Activated CD4-positive, alpha-beta T cell treated with anti-CD3 and anti-CD28 coated beads, Interleukin-2, amount 10 ng/mL, durations not matched to agents 24 days and 14 days (primary cell): ENCODE data around the gene SIM1. TPM values are rescaled to one million over a fixed set of nuclear protein-coding genes. Genes with fewer than 3 reads are reported as not detected.
"Not testable (repeated sequence)": the region's sequence is repeated elsewhere in the genome, so short reads cannot be mapped to it uniquely, and the experiment has no call there.

ENCODE experiments used
- DNase-seq: peaks from one replicate; pipeline ENCODE4 v3.0.0; 2022
- H3K27ac Mint-ChIP-seq: one replicate; pipeline ENCODE4 v1.8.0; 2022; ENCODE audit warnings: mild to moderate bottlenecking, mixed read lengths
- H3K27me3 Mint-ChIP-seq: one replicate; pipeline ENCODE4 v1.8.0; 2022; ENCODE audit warnings: mixed read lengths
- H3K36me3 Mint-ChIP-seq: one replicate; pipeline ENCODE4 v1.8.0; 2022; ENCODE audit warnings: low read depth, mild to moderate bottlenecking, mixed read lengths
- H3K4me1 Mint-ChIP-seq: one replicate; pipeline ENCODE4 v1.8.0; 2021; ENCODE audit warnings: mixed read lengths
- H3K4me3 Mint-ChIP-seq: one replicate; pipeline ENCODE4 v1.8.0; 2022; ENCODE audit warnings: mild to moderate bottlenecking, moderate library complexity, mixed read lengths
- H3K9me3 Mint-ChIP-seq: one replicate; pipeline ENCODE4 v1.8.0; 2021; ENCODE audit warnings: mixed read lengths
- intact Hi-C: fragments of 100-400 bp; cut with micrococcal nuclease; formaldehyde crosslinking; loops from one replicate; pipeline ENCODE4 v1.15.1; 2023
- total RNA-seq: library from RNA; stranded (reverse); gene quantifications from 2 replicates; pipeline ENCODE4 v1.2.3, GENCODE V29; 2022

Gene SIM1
- total RNA-seq, 1 donor from 2014 or later: not detected

DNA sequence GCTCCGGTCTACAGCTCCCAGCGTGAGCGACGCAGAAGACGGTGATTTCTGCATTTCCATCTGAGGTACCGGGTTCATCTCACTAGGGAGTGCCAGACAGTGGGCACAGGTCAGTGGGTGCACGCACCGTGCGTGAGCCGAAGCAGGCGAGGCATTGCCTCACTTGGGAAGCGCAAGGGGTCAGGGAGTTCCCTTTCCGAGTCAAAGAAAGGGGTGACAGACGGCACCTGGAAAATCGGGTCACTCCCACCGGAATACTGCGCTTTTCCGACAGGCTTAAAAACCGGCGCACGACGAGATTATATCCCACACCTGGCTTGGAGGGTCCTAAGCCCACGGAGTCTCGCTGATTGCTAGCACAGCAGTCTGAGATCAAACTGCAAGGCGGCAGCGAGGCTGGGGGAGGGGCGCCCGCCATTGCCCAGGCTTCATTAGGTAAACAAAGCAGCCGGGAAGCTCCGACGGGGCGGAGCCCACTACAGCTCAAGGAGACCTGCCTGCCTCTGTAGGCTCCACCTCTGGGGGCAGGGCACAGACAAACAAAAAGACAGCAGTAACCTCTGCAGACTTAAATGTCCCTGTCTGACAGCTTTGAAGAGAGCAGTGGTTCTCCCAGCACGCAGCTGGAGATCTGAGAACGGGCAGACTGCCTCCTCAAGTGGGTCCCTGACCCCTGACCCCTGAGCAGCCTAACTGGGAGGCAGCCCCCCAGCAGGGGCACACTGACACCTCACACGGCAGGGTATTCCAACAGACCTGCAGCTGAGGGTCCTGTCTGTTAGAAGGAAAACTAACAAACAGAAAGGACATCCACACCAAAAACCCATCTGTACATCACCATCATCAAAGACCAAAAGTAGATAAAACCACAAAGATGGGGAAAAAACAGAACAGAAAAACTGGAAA lies 109.7 kb downstream of the SIM1 start:
- DNase-seq, H3K27ac Mint-ChIP-seq, H3K27me3 Mint-ChIP-seq, H3K36me3 Mint-ChIP-seq, H3K4me3 Mint-ChIP-seq, H3K9me3 Mint-ChIP-seq, intact Hi-C loops, H3K4me1 Mint-ChIP-seq: not testable (repeated sequence)

DNA sequence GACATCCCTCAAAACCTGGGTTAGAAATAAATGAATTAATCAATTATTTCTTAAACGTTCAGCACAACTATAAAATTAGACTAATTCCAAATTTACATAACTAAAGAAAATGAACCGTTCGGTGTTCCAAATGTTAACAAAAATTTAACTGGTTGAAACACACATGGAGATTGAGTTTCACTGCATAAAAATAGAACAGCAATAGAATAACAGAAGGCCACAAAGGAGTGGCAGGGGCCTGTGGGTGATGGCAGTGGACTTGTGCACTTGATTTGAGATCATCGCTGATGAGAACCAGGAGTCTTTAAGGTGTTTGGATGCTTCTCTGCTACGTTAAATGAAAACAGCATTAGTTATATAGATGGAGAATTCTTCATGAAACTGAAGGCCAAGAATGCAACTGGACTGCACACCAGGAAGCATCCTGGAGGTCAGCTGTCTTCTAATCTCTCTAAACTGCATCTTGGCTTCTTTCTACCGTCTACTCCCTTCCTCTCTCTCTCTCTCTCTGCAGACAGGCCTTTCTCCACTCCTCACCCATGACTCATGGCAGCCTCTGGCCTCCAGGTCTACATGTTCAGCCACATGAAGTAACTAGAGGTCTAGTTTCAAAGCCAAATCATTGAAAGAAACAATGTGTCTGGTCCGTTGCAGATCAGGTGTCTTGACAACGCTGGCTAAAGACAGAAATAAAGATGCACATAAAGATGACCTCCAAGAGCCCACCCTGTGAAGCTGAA lies 111.3 kb downstream of the SIM1 start:
- intact Hi-C loops: no loop called here
- H3K27me3 Mint-ChIP-seq: no peaks in the 10 kb centered on the region
- no peaks in the 10 kb centered on the region for H3K36me3 Mint-ChIP-seq
- no peaks in the 10 kb centered on the region for H3K4me1 Mint-ChIP-seq
- no peak overlapping the region for H3K4me3 Mint-ChIP-seq
- no peak overlapping the region for H3K27ac Mint-ChIP-seq
- no peaks in the 10 kb centered on the region for H3K9me3 Mint-ChIP-seq
- no peak for DNase-seq

DNA sequence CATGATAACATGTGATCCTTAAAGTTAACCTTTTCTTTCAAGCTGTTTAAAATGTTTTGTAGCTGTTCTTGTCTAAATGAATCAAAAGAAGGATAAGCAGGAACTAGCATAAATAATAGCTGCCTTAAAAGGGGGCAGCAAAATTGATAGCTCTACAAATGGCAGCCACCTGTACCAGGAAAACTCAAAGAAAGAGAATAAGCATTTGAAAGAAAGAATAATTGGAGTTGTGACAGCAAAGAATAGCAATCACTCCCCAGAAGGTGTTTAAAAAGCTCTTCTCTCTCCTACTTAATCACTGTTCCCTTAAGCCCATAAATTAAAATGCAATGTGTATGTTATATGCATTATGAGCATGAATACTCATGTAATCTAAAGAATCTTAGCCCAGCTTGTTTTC lies 114.6 kb downstream of the SIM1 start:
- DNase-seq: no peak
- Mint-ChIP-seq H3K4me1 (no peaks in the 10 kb centered on the region), H3K27ac (no peak overlapping the region), H3K4me3 (no peak overlapping the region), H3K9me3 (no peaks in the 10 kb centered on the region), H3K27me3 (no peaks in the 10 kb centered on the region), H3K36me3 (no peaks in the 10 kb centered on the region)
- intact Hi-C loops: no loop called here

DNA sequence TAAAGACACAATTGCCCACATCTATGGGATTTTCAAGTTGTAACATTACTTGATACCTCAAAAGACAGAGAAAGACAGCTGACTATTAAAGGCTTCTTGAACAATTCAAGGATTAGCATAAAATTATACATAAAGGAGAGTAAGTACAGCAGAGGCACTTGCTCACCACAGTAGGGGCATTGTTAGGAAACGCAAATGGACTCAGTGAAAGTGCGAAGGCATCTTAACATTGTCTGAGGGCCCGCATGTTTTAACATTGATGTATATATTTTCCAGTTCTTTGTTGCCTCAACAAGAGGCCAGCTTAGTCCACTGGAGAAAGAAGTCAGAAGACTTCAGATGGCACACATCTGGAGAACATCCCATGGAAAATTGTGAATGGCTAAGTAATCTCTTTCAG lies 115.4 kb downstream of the SIM1 start:
- no peaks in the 10 kb centered on the region for H3K9me3 Mint-ChIP-seq
- H3K4me1 Mint-ChIP-seq: no peaks in the 10 kb centered on the region
- no peak overlapping the region for H3K27ac Mint-ChIP-seq
- H3K4me3 Mint-ChIP-seq: no peak overlapping the region
- H3K27me3 Mint-ChIP-seq: no peaks in the 10 kb centered on the region
- intact Hi-C loops: no loop called here
- no peaks in the 10 kb centered on the region for H3K36me3 Mint-ChIP-seq
- no peak for DNase-seq

DNA sequence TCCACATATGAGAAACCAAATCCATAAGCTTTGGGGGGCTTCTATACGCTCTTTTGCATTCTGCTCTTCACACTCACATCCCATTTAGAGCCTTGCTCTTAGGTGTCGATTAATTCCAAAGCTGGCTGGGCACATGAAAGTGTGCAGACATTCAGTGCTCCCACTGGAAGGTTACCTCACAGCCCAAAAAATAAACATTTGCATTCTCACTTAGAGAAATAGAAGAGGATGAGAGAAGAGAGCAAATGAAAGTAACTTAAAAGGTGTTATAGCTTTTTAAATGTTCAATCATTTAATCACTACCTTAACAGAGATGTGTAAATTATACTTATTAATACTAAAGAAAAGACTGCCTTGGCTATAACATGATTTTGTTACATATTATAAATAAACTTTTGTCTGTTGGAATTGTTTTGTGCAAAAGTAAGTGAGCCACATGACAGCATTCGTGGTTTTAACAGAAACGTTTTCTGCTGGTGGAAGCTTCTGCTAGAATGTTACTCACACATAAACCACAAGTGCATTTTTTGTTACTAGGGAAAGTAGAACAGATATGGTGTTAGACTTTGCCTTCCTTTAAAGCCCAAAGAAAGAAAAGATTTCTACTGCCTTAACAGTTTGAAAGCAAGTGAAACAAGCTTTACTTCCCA lies 116.7 kb downstream of the SIM1 start:
- Mint-ChIP-seq H3K4me3 (no peak overlapping the region), H3K27me3 (no peaks in the 10 kb centered on the region), H3K36me3 (no peaks in the 10 kb centered on the region), H3K9me3 (no peaks in the 10 kb centered on the region), H3K4me1 (no peaks in the 10 kb centered on the region), H3K27ac (no peak overlapping the region)
- intact Hi-C loops: no loop called here
- DNase-seq: no peak

DNA sequence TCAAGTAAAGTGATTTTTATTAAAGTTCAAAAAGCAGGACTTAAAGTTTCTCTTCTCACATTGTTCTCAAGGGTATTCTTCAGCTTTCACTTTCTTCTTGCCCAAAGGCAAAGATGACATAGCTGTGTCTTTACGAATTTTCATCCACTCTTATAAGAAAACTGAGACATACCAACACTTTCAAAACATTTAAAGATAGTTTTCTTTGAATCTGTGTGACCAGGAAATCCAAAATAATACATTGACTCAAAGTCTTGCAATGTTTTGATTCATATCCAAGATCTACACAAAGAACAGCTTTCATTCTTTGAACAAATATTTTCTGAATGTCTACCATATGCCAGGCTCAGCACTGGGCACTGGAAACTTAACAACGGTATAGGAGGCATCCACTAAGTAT lies 117.9 kb downstream of the SIM1 start:
- Mint-ChIP-seq H3K27me3 (no peaks in the 10 kb centered on the region), H3K27ac (no peak overlapping the region), H3K9me3 (no peaks in the 10 kb centered on the region), H3K4me1 (no peaks in the 10 kb centered on the region), H3K4me3 (no peak overlapping the region), H3K36me3 (no peaks in the 10 kb centered on the region)
- intact Hi-C loops: no loop called here
- no peak for DNase-seq

DNA sequence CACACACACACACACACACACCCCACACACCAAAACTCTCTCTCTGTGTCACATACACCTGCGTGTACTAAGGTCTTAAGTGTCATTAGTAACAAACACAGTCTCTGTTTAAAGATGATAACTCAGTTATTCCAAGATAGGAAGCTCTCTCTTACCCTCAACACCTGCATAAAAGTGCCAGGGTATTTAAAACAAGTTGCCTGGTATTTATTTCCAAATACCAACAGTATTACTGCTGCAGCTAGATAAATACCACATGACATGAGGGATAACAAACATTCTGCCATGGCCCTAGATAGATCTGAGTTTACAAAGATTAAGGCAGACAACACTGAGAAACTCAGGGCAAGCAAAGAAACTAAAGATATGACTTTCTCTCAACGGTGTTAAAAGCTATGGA lies 118.5 kb downstream of the SIM1 start:
- no peaks in the 10 kb centered on the region for H3K27me3 Mint-ChIP-seq
- no peaks in the 10 kb centered on the region for H3K9me3 Mint-ChIP-seq

DNA sequence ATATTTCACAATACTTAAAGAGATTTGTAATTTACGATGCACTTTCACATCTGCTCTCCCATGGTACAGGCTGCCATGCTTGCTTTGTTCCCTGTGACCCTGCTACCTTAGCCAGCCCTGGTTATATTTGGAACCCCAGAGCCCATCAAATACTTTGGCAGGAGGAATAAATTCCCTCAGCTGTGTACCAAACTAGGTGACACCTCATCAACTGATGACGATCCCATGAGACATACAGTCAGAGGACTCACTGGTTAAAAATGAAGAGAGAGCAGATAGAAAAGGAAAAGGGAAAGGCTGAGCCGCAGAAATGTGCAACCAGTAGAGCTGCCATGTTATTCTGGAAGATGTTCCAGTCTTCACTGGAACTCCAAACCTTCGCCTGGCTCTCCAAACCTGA lies 120.0 kb downstream of the SIM1 start:
- no peaks in the 10 kb centered on the region for H3K36me3 Mint-ChIP-seq
- no peaks in the 10 kb centered on the region for H3K4me1 Mint-ChIP-seq
- no peak for DNase-seq
- H3K9me3 Mint-ChIP-seq: no peaks in the 10 kb centered on the region
- H3K27me3 Mint-ChIP-seq: no peaks in the 10 kb centered on the region
- intact Hi-C loops: no loop called here
- no peak overlapping the region for H3K4me3 Mint-ChIP-seq
- no peak overlapping the region for H3K27ac Mint-ChIP-seq

More for the DNA sequence above, 118.5 kb downstream of the SIM1 start:
- Mint-ChIP-seq H3K4me3 (no peak overlapping the region), H3K36me3 (no peaks in the 10 kb centered on the region), H3K4me1 (no peaks in the 10 kb centered on the region), H3K27ac (no peak overlapping the region)
- intact Hi-C loops: no loop called here
- DNase-seq: no peak

DNA sequence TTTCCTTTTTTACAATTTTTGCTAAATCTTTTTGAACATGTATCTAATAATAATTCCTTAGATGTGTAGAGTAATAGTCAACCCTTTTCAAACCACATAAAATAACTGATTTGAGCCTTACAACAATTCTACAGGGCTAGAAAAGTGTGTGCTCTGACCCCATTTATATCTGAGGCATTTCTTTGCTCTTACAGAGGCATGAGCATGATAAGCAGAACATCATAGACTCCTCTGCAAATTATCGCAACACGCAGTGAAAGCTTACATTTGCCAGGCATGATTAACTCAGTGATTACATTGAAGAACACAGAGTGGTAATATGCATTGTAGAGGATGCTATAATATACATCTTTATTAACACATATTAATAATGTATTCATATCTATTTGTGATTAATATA lies 120.4 kb downstream of the SIM1 start:
- Mint-ChIP-seq H3K36me3 (no peaks in the 10 kb centered on the region), H3K4me1 (no peaks in the 10 kb centered on the region), H3K4me3 (no peak overlapping the region), H3K27me3 (no peaks in the 10 kb centered on the region), H3K9me3 (no peaks in the 10 kb centered on the region), H3K27ac (no peak overlapping the region)
- intact Hi-C loops: no loop called here
- DNase-seq: no peak

DNA sequence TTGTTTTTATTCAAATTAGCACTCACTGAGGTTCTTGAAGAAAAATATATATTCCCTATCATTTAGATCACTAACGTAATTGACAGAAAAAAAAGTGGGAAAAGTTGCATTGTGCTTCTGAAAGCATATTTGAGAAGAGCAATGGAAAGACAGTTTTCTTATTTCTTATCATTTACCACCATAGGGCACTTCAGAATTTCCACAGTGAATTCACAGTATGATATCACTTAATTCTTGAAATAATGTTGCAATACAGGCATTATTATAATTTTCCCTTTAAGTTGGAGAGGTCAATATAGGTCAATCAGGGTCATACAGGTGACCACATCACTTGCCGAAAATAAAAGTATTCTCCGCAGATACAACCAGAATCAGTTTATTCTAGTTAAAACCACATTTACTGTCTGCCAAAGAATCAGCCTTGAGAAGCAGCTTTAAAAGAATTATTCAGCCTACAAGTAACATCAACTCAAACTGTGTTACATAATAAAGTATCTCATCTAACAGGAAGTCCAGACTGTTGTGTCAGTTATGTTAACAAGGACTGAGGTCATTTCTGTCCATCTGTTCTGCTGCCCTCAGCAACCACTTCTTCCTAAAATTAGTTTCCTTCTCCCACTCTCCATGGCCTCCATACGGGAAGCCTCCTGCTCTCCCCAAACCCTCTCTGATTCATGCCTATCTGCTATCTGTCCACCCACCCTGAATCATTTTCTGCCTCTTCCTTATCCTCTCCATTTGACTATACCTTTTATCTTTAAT lies 121.2 kb downstream of the SIM1 start:
- H3K4me3 Mint-ChIP-seq: no peak overlapping the region
- no peaks in the 10 kb centered on the region for H3K4me1 Mint-ChIP-seq
- no peak overlapping the region for H3K27ac Mint-ChIP-seq
- H3K36me3 Mint-ChIP-seq: no peaks in the 10 kb centered on the region
- H3K27me3 Mint-ChIP-seq: no peaks in the 10 kb centered on the region
- no peaks in the 10 kb centered on the region for H3K9me3 Mint-ChIP-seq
- DNase-seq: no peak
- intact Hi-C loops: no loop called here

DNA sequence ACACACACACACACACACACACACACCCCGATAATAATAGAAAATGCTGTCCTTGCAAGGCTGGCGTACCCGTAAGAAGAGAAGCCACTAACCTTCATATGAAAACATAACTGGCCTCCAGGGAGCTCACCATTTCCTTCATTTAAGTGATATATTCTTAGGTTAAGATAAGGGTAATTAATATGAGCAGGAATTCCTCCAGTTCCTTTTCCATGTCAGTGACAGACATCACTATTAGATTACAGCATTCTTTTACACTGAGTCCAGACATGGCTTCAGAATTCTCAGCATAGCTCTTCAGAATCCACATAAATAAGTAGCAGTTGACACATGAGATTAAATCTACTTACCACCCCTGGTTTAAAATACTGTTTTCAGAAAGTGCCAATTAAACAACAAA lies 121.9 kb downstream of the SIM1 start:
- H3K4me3 Mint-ChIP-seq: no peak overlapping the region
- intact Hi-C loops: no loop called here
- H3K27me3 Mint-ChIP-seq: no peaks in the 10 kb centered on the region
- no peaks in the 10 kb centered on the region for H3K9me3 Mint-ChIP-seq
- no peaks in the 10 kb centered on the region for H3K36me3 Mint-ChIP-seq
- no peak overlapping the region for H3K27ac Mint-ChIP-seq
- no peaks in the 10 kb centered on the region for H3K4me1 Mint-ChIP-seq
- no peak for DNase-seq

DNA sequence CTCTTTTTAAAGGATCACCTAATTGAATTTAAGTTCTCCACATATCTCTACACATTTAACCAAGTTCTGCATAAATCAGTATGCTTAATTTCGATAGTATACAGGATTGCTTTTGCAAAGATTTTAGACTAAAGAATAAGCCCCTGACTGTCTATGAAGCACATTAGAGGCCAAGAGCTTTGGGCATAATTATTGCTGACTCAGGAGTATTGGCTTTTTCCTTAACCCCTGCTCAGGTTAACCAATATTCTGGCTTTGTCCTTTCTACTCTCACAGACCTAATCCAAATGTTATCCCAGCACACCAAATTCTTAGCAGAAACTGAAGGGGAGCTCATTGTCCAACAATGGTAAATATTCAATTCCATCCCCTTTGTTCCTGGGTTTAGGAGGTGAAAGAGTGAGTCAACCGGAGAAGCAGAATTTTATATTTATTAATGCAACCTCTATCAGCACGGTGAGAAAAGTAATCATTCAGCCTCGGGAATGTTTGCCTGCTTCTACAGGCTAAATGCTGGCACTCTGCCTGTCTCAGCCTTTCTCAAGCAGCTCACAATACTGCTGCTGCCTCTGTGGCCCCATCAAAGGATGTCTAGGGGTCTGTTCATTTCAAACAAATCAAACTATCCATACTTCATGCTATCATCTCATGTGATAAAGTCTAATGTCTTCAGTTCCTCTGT lies 125.0 kb downstream of the SIM1 start:
- no peak for DNase-seq
- Mint-ChIP-seq H3K4me3 (no peak overlapping the region), H3K27ac (no peak overlapping the region), H3K4me1 (no peaks in the 10 kb centered on the region), H3K36me3 (no peaks in the 10 kb centered on the region), H3K27me3 (peaks cover 2% of the 10 kb centered on the region), H3K9me3 (no peaks in the 10 kb centered on the region)
- intact Hi-C loops: no loop called here

DNA sequence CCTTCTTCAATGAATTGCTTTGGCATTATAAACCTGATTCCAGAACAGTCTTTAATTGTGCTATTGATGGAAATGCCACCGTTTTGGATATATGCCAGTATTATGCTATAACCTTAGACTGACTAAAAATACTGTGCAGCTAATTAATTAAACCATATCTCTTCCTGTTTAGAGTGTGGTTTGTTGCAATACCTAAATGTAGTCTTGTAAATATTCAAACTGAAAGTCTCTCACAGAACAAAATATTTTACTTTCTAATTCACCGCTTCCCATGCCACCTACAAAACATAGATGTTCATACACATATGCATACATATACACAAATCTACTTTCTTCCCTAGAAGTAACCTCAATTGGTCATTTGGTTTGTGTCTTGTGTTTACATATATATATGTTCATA lies 126.6 kb downstream of the SIM1 start:
- intact Hi-C loops: no loop called here
- H3K4me1 Mint-ChIP-seq: no peaks in the 10 kb centered on the region
- H3K9me3 Mint-ChIP-seq: no peaks in the 10 kb centered on the region
- H3K36me3 Mint-ChIP-seq: no peaks in the 10 kb centered on the region
- no peak for DNase-seq
- no peak overlapping the region for H3K27ac Mint-ChIP-seq
- H3K27me3 Mint-ChIP-seq: peaks cover 2% of the 10 kb centered on the region
- no peak overlapping the region for H3K4me3 Mint-ChIP-seq
